Calu3 (cell line): Measurements from ENCODE around the gene DDX41. TPM values are rescaled to one million over a fixed set of nuclear protein-coding genes. Genes with fewer than 3 reads are reported as not detected.

Source experiments
- BruUV-seq: library from RNA; stranded (reverse); fragments of 400-500 nt; replicated peaks from 2 replicates; lab custom pipeline; 2021; lab: Mats Ljungman, UMichigan
- CTCF ChIA-PET: fragments of 300-600 bp; sonication (Branson Sonifier 250); formaldehyde crosslinking; loops from one replicate; lab custom pipeline; 2022; ENCODE audit warnings: antibody characterized with exemption; lab: Charles Lee
- DNase-seq: peaks from one replicate; pipeline ENCODE4 v3.0.0; 2022
- H3K27ac Mint-ChIP-seq: one replicate; pipeline ENCODE4 v1.8.0; 2022; ENCODE audit warnings: mixed read lengths; ENCODE audit not compliant: unreplicated experiment
- H3K27me3 Mint-ChIP-seq: one replicate; pipeline ENCODE4 v1.8.0; 2022; ENCODE audit warnings: mixed read lengths; ENCODE audit not compliant: unreplicated experiment
- H3K36me3 Mint-ChIP-seq: one replicate; pipeline ENCODE4 v1.8.0; 2022; ENCODE audit warnings: mild to moderate bottlenecking, moderate library complexity, mixed read lengths; ENCODE audit not compliant: insufficient read depth, unreplicated experiment
- H3K4me1 Mint-ChIP-seq: one replicate; pipeline ENCODE4 v1.8.0; 2022; ENCODE audit warnings: mild to moderate bottlenecking, low read depth, mixed read lengths; ENCODE audit not compliant: unreplicated experiment
- H3K4me3 Mint-ChIP-seq: one replicate; pipeline ENCODE4 v1.8.0; 2022; ENCODE audit warnings: mild to moderate bottlenecking, low read depth, moderate library complexity, mixed read lengths; ENCODE audit not compliant: unreplicated experiment
- H3K9me3 Mint-ChIP-seq: one replicate; pipeline ENCODE4 v1.8.0; 2022; ENCODE audit warnings: low read depth, mixed read lengths; ENCODE audit not compliant: unreplicated experiment
- intact Hi-C: fragments of 100-400 bp; cut with micrococcal nuclease; formaldehyde crosslinking; loops from one replicate; pipeline ENCODE4 v1.10.0; 2022; ENCODE audit not compliant: unreplicated experiment
- total RNA-seq: library from RNA; stranded (reverse); gene quantifications from 2 replicates; pipeline ENCODE4 v1.2.3, GENCODE V29; 2022
- TF ChIP-seq, protein P1 (sequence below): fragments of 200-600 bp; IDR thresholded peaks from one replicate; pipeline ENCODE4 v1.8.0; 2022; ENCODE audit warnings: antibody characterized with exemption; ENCODE audit not compliant: unreplicated experiment

The DDX41 gene
- total RNA-seq, 1 experiment from 2014 or later, result 101 TPM

DNA sequence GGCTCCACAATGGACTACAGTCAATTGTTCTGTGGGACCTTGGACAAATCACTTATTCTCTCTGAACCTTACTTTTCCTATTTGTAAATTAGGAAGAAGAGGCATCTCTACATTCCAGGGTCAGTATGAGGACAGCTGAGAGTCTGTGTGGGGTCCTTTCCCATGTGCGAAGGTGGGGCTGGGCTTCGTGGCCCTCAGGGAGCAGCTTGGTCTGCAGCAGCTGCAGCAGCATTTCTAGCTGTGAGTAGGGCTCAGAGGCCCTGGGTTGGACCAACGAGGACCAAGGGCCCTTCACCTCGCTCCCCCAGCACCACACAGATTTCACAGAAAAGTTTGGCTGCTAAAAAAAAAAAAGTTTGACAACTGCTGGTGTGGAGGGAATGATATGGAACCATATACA lies 9.4 kb upstream of the DDX41 start:
- Mint-ChIP-seq H3K9me3 (no peaks in the 10 kb centered on the region), H3K27me3 (no peaks in the 10 kb centered on the region), H3K27ac (no peak overlapping the region), H3K36me3 (peaks cover 24% of the 10 kb centered on the region), H3K4me3 (no peak overlapping the region), H3K4me1 (no peaks in the 10 kb centered on the region)
- CTCF ChIA-PET, result no interaction called here
- no TSS peak for BruUV-seq
- TF ChIP-seq, protein P1, sequence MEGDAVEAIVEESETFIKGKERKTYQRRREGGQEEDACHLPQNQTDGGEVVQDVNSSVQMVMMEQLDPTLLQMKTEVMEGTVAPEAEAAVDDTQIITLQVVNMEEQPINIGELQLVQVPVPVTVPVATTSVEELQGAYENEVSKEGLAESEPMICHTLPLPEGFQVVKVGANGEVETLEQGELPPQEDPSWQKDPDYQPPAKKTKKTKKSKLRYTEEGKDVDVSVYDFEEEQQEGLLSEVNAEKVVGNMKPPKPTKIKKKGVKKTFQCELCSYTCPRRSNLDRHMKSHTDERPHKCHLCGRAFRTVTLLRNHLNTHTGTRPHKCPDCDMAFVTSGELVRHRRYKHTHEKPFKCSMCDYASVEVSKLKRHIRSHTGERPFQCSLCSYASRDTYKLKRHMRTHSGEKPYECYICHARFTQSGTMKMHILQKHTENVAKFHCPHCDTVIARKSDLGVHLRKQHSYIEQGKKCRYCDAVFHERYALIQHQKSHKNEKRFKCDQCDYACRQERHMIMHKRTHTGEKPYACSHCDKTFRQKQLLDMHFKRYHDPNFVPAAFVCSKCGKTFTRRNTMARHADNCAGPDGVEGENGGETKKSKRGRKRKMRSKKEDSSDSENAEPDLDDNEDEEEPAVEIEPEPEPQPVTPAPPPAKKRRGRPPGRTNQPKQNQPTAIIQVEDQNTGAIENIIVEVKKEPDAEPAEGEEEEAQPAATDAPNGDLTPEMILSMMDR, result no peak
- intact Hi-C loops, result no loop called here
- DNase-seq, result no peak

DNA sequence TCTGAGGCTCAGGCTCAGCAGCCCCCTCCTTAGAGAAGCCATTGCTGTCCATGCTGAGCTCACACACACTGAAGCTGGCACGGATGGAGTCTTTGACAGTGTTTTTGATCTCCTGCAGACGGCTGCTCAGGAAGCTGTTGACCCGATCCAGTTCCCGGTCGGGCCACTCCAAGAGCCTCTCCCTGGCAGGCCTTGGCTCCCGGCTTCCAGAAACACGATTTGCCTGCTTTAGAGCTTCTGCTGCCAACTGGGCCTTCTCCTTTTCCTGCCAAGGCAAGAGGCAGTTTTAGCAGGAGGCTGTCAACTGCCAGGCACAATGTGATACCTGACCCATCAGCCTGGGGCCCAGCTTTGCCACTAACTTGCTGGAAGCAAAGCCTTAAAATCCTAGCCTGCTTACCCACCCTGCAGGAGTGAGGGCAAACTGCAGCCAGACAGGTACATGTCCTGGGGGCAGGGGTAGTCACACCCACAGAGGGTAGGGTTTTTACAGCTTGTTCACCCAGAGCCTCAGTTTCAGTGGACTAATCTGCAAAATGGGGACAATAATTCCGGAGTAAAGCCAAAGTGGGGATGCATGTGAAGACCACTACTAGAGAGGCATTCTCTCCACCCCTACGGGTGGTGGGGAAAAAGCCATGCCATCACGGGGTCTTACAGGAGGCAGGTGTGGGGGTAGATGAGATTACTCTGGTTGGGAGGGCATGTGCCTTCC lies 8.3 kb upstream of the DDX41 start:
- peaks cover 32% of the 10 kb centered on the region for H3K36me3 Mint-ChIP-seq
- H3K27me3 Mint-ChIP-seq, result no peaks in the 10 kb centered on the region
- TF ChIP-seq, protein P1, result no peak
- no peaks in the 10 kb centered on the region for H3K4me1 Mint-ChIP-seq
- intact Hi-C loops, result no loop called here
- no peak overlapping the region for H3K4me3 Mint-ChIP-seq
- CTCF ChIA-PET, result no interaction called here
- BruUV-seq, result no TSS peak
- H3K27ac Mint-ChIP-seq, result no peak overlapping the region
- H3K9me3 Mint-ChIP-seq, result no peaks in the 10 kb centered on the region
- DNase-seq, result no peak

DNA sequence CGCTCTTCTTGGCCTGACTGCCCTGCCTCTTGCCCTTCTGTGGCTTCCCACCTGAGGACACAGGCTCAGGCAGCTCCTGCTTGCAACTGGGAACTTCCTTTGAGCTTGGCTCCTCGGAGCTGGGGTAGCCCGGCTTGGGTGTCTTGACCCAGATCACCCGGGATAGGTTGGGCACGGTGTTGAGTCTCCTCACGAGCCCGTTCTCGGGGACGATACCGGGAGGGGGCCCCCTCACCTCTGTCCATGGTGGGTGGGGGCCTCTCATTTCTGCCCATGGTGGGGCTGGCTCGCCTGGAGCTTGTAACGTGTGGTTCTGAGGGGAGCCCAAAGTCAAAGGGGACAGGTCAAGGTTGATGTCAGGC lies 7.8 kb upstream of the DDX41 start:
- TF ChIP-seq, protein P1, result no peak
- no TSS peak for BruUV-seq
- Mint-ChIP-seq H3K9me3 (no peaks in the 10 kb centered on the region), H3K27me3 (no peaks in the 10 kb centered on the region), H3K36me3 (peaks cover 37% of the 10 kb centered on the region), H3K4me1 (no peaks in the 10 kb centered on the region), H3K27ac (no peak overlapping the region), H3K4me3 (no peak overlapping the region)
- DNase-seq, result no peak
- CTCF ChIA-PET, result no interaction called here
- intact Hi-C loops, result no loop called here

DNA sequence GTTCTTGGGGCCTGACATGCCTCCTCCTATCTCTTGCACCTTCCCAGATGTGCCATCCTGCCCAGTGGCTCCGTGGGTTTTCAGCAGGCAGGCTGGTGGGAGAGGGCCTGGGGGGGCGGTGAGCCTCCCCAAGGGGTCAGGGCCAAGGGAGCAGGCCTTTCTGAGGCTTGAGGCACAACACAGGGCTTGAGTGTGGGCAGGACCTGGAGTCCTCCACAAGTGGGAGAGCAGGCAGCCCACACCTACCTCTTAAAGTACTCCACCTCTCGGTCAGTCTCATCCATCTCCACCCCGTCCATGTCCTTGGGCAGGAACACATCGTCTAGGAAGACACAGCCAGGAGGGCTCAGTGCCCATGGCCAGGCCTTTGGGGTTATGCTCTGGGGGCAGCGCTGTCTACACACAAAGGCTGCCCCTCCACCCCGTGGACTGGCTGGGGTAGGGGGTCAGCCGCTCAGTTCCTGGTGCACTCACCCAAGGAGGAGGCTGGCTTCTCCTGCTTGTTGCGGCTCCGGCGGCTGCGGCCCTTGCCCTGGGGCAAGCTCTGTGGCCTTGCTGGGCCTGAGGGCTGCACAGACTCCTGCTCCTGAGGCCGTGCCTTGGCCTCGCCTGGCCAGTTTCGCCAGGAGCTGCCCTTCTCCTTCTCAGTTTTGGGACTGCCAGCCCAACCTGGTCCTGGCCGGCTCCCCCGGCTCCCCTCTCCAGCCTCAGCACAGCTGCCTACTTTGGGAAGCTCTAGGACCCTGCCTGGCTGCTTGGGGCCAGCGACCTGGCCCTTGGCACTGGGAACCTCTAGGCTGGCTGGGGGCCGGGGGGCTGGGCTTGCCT lies 7.2 kb upstream of the DDX41 start:
- H3K4me1 Mint-ChIP-seq, result no peaks in the 10 kb centered on the region
- H3K4me3 Mint-ChIP-seq, result no peak overlapping the region
- intact Hi-C loops, result no loop called here
- CTCF ChIA-PET, result no interaction called here
- H3K27ac Mint-ChIP-seq, result no peak overlapping the region
- TF ChIP-seq, protein P1, result no peak
- no TSS peak for BruUV-seq
- peaks cover 42% of the 10 kb centered on the region for H3K36me3 Mint-ChIP-seq
- no peaks in the 10 kb centered on the region for H3K9me3 Mint-ChIP-seq
- no peaks in the 10 kb centered on the region for H3K27me3 Mint-ChIP-seq
- no peak for DNase-seq
